ENCODE measurements around the gene IPO7. TPM values are rescaled to one million over a fixed set of nuclear protein-coding genes. Genes with fewer than 3 reads are reported as not detected.
A peak's percentile ranks its signal among the peaks of the same experiment; 100 is the strongest.

IPO7 gene
- total and polyA plus RNA-seq, 2 experiments from 2014 or later: 11.2 to 103 TPM

GRCh38 chr11:9386086-9386485 lies 1.6 kb downstream of the IPO7 start:
- Histone ChIP-seq H3K4me1 (ENCODE audit: low read depth) (peaks cover 22% of the 10 kb centered on the region), H3K27ac (peak overlapping the region; percentile 91), H3K9me3 (ENCODE audit: low read depth) (no peaks in the 10 kb centered on the region), H3K4me3 (peak overlapping the region; percentile 44), H3K27me3 (no peaks in the 10 kb centered on the region), H3K36me3 (no peaks in the 10 kb centered on the region)
- TF ChIP-seq CTCF (IDR thresholded peaks at IDR 0.05; ENCODE audit: low read depth, low read length): no peak
- no peak for DNase-seq (ENCODE audit: low read depth in 1 of 2, low spot score in 1 of 2)

GRCh38 chr11:9386901-9387300 lies 2.4 kb downstream of the IPO7 start:
- no peaks in the 10 kb centered on the region for H3K9me3 ChIP-seq (ENCODE audit: low read depth)
- no peaks in the 10 kb centered on the region for H3K27me3 ChIP-seq
- H3K36me3 ChIP-seq: no peaks in the 10 kb centered on the region
- no peak overlapping the region for H3K4me3 ChIP-seq
- TF ChIP-seq CTCF (IDR thresholded peaks at IDR 0.05; ENCODE audit: low read depth, low read length): no peak
- H3K27ac ChIP-seq: peak overlapping the region; percentile 91
- peaks cover 20% of the 10 kb centered on the region for H3K4me1 ChIP-seq (ENCODE audit: low read depth)
- no peak for DNase-seq (ENCODE audit: low read depth in 1 of 2, low spot score in 1 of 2)

GRCh38 chr11:9396310-9396709 lies 11.9 kb downstream of the IPO7 start:
- Histone ChIP-seq H3K27me3 (no peaks in the 10 kb centered on the region), H3K36me3 (peaks cover 8% of the 10 kb centered on the region), H3K9me3 (ENCODE audit: low read depth) (no peaks in the 10 kb centered on the region), H3K27ac (peak overlapping the region; percentile 37), H3K4me3 (no peak overlapping the region), H3K4me1 (ENCODE audit: low read depth) (no peaks in the 10 kb centered on the region)
- no peak for DNase-seq (ENCODE audit: low read depth in 1 of 2, low spot score in 1 of 2)
- TF ChIP-seq CTCF (IDR thresholded peaks at IDR 0.05; ENCODE audit: low read depth, low read length): no peak

GRCh38 chr11:9396752-9397151 lies 12.3 kb downstream of the IPO7 start:
- Histone ChIP-seq H3K36me3 (peaks cover 8% of the 10 kb centered on the region), H3K27me3 (no peaks in the 10 kb centered on the region), H3K4me3 (no peak overlapping the region), H3K9me3 (ENCODE audit: low read depth) (no peaks in the 10 kb centered on the region), H3K4me1 (ENCODE audit: low read depth) (no peaks in the 10 kb centered on the region), H3K27ac (peak overlapping the region; percentile 37)
- DNase-seq (ENCODE audit: low read depth in 1 of 2, low spot score in 1 of 2): no peak
- no peak for TF ChIP-seq CTCF (IDR thresholded peaks at IDR 0.05; ENCODE audit: low read depth, low read length)

- H3K27me3 ChIP-seq: no peaks in the 10 kb centered on the region
- no peak overlapping the region for H3K4me3 ChIP-seq
- H3K27ac ChIP-seq: peak overlapping the region; percentile 9
- H3K36me3 ChIP-seq: peaks cover 4% of the 10 kb centered on the region
- H3K4me1 ChIP-seq (ENCODE audit: low read depth): no peaks in the 10 kb centered on the region
- TF ChIP-seq CTCF (IDR thresholded peaks at IDR 0.05; ENCODE audit: low read depth, low read length): no peak
- no peaks in the 10 kb centered on the region for H3K9me3 ChIP-seq (ENCODE audit: low read depth)
- DNase-seq (ENCODE audit: low read depth in 1 of 2, low spot score in 1 of 2): no peak
These were observed 13.6 kb downstream of the IPO7 start for GRCh38 chr11:9397746-9398680.

All from cardiac muscle cell (in vitro differentiated cells and primary cell).